ENCODE data around the gene AGMO. TPM values are rescaled to one million over a fixed set of nuclear protein-coding genes. Genes with fewer than 3 reads are reported as not detected.

AGMO gene
- total and polyA plus RNA-seq, 2 donors: 0.37 to 0.57 TPM

DNA sequence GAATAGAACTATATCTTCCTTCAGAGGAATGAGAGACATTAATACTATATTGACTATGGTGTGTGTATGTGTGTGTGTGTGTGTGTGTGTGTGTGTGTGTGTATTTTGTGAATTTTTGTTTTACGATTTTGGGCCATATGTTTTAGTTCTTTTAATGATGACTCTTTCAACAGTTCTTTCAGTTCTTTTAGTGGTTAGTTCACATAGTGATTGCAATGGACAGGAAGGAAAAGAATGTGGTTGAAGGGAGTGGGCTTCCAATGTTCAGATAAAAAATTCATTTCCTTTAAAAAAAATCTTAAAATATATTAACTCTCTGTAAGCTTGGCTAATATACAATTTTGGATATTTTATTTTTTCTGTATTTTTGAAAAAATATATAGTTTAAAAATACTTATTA is 343.6 kb downstream of the AGMO start:
- H3K36me3 ChIP-seq (ENCODE audit: control insufficient read depth in 2 of 2, insufficient read depth in 2 of 2, low read length in 1 of 2): no peaks in the 10 kb centered on the region
- no peak for DNase-seq (ENCODE audit: low read depth in 6 of 9, low spot score in 9 of 9)
- H3K4me3 ChIP-seq (ENCODE audit: low read length in 2 of 2): no peak overlapping the region
- no peak overlapping the region for H3K27ac ChIP-seq (ENCODE audit: low read depth in 1 of 2, low read length in 1 of 2)
- no peaks in the 10 kb centered on the region for H3K27me3 ChIP-seq (ENCODE audit: control insufficient read depth in 2 of 2, insufficient read depth in 1 of 2, low read length in 1 of 2)
- no peaks in the 10 kb centered on the region for H3K9me3 ChIP-seq (ENCODE audit: control insufficient read depth in 2 of 2, insufficient read depth in 1 of 2, low read length in 1 of 2)
- no peaks in the 10 kb centered on the region for H3K4me1 ChIP-seq (ENCODE audit: control insufficient read depth in 2 of 2, insufficient read depth in 2 of 2, low read length in 2 of 2)
- WGBS: 8% methylated on average over 1 of the region's 1 CpG

DNA sequence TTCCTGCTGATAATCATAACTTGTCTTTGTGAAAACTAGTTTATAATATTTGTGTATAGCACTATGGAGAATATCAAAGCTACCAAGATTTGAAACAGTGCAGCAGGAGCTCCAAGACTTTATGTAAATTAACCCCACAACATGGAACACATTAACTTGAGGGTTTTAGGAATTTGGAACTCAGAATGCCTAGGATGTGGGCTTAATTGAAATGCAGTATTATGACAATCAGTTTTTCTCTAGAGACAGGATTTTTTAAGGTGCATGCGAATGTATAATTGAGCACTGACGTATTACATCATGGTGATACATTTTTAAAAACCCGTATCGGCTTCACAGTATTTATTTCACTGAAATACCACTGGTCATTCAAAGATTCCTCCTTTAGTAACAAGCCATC is 346.2 kb downstream of the AGMO start:
- no peak for DNase-seq (ENCODE audit: low read depth in 6 of 9, low spot score in 9 of 9)
- H3K4me1 ChIP-seq (ENCODE audit: control insufficient read depth in 2 of 2, insufficient read depth in 2 of 2, low read length in 2 of 2): no peaks in the 10 kb centered on the region
- 97% methylated on average over 4 of the region's 4 CpGs for WGBS
- no peaks in the 10 kb centered on the region for H3K36me3 ChIP-seq (ENCODE audit: control insufficient read depth in 2 of 2, insufficient read depth in 2 of 2, low read length in 1 of 2)
- no peaks in the 10 kb centered on the region for H3K9me3 ChIP-seq (ENCODE audit: control insufficient read depth in 2 of 2, insufficient read depth in 1 of 2, low read length in 1 of 2)
- no peaks in the 10 kb centered on the region for H3K27me3 ChIP-seq (ENCODE audit: control insufficient read depth in 2 of 2, insufficient read depth in 1 of 2, low read length in 1 of 2)
- H3K27ac ChIP-seq (ENCODE audit: low read depth in 1 of 2, low read length in 1 of 2): no peak overlapping the region
- H3K4me3 ChIP-seq (ENCODE audit: low read length in 2 of 2): no peak overlapping the region

DNA sequence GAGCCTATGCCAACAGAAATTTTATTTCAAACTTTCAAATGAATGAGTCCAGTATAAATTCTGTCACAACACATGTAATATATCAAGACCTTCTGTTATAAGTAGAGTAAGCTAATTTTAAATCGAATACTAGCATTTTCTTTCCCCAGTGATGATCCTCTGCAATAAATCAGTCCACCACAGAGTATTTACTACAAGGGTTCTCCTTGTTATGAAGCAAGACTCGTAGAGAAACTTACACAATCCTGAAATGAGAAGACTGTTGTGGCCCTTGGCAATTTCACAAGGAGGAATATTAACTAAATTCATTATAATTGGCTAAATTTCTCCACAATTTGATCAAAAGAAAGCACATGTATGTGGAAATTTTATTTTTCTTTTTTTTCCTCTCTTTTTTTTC is 346.8 kb downstream of the AGMO start:
- no peak for DNase-seq (ENCODE audit: low read depth in 6 of 9, low spot score in 9 of 9)
- Histone ChIP-seq H3K27ac (ENCODE audit: low read depth in 1 of 2, low read length in 1 of 2) (no peak overlapping the region), H3K4me1 (ENCODE audit: control insufficient read depth in 2 of 2, insufficient read depth in 2 of 2, low read length in 2 of 2) (no peaks in the 10 kb centered on the region), H3K4me3 (ENCODE audit: low read length in 2 of 2) (no peak overlapping the region), H3K27me3 (ENCODE audit: control insufficient read depth in 2 of 2, insufficient read depth in 1 of 2, low read length in 1 of 2) (no peaks in the 10 kb centered on the region), H3K36me3 (ENCODE audit: control insufficient read depth in 2 of 2, insufficient read depth in 2 of 2, low read length in 1 of 2) (no peaks in the 10 kb centered on the region), H3K9me3 (ENCODE audit: control insufficient read depth in 2 of 2, insufficient read depth in 1 of 2, low read length in 1 of 2) (no peaks in the 10 kb centered on the region)
- 65% methylated on average over 2 of the region's 2 CpGs for WGBS

DNA sequence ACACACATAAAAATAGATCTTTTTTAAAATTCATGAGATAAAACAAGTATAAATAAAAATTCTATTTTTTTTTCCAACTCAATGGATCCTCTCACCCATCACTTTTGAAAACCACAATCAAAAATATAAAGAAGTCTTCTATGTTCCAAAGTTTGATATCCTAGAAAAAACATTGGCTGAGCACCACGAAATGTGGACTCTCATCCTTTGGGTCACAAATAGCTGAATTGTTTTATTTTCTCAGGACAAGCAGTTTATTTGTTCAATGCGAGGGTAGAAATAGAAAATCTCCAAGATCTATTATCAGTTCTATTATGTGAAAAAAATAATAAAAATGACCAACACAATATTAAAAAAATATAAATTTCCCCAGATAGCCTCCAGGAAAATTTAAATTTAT is 348.7 kb downstream of the AGMO start:
- DNase-seq (ENCODE audit: low read depth in 6 of 9, low spot score in 9 of 9): no peak
- 91% methylated on average over 2 of the region's 2 CpGs for WGBS
- H3K4me3 ChIP-seq (ENCODE audit: low read length in 2 of 2): no peak overlapping the region
- no peak overlapping the region for H3K27ac ChIP-seq (ENCODE audit: low read depth in 1 of 2, low read length in 1 of 2)
- H3K9me3 ChIP-seq (ENCODE audit: control insufficient read depth in 2 of 2, insufficient read depth in 1 of 2, low read length in 1 of 2): no peaks in the 10 kb centered on the region
- no peaks in the 10 kb centered on the region for H3K4me1 ChIP-seq (ENCODE audit: control insufficient read depth in 2 of 2, insufficient read depth in 2 of 2, low read length in 2 of 2)
- no peaks in the 10 kb centered on the region for H3K27me3 ChIP-seq (ENCODE audit: control insufficient read depth in 2 of 2, insufficient read depth in 1 of 2, low read length in 1 of 2)
- no peaks in the 10 kb centered on the region for H3K36me3 ChIP-seq (ENCODE audit: control insufficient read depth in 2 of 2, insufficient read depth in 2 of 2, low read length in 1 of 2)

DNA sequence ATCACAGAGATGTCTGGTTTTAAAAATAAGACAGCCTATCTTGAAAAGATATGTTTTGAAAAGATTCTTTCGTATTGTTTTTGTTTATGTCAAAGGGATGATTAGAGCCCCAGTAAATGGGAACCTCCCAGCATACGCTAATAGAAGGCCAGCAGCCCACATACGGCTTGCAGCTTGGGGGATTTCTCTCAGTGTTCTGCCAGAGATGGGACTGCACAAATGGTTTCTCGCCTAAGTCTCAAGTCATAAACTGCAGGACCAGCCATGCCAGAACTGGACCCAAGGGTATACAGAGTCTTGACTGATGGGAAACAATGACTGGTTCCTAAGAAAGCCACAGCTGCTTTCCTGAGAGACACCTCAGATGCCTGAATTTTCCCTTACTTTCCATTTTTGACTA is 352.4 kb downstream of the AGMO start:
- no peaks in the 10 kb centered on the region for H3K9me3 ChIP-seq (ENCODE audit: control insufficient read depth in 2 of 2, insufficient read depth in 1 of 2, low read length in 1 of 2)
- no peak overlapping the region for H3K27ac ChIP-seq (ENCODE audit: low read depth in 1 of 2, low read length in 1 of 2)
- no peak for DNase-seq (ENCODE audit: low read depth in 6 of 9, low spot score in 9 of 9)
- H3K27me3 ChIP-seq (ENCODE audit: control insufficient read depth in 2 of 2, insufficient read depth in 1 of 2, low read length in 1 of 2): no peaks in the 10 kb centered on the region
- WGBS: 95% methylated on average over 4 of the region's 4 CpGs
- no peaks in the 10 kb centered on the region for H3K36me3 ChIP-seq (ENCODE audit: control insufficient read depth in 2 of 2, insufficient read depth in 2 of 2, low read length in 1 of 2)
- H3K4me3 ChIP-seq (ENCODE audit: low read length in 2 of 2): no peak overlapping the region
- H3K4me1 ChIP-seq (ENCODE audit: control insufficient read depth in 2 of 2, insufficient read depth in 2 of 2, low read length in 2 of 2): no peaks in the 10 kb centered on the region

DNA sequence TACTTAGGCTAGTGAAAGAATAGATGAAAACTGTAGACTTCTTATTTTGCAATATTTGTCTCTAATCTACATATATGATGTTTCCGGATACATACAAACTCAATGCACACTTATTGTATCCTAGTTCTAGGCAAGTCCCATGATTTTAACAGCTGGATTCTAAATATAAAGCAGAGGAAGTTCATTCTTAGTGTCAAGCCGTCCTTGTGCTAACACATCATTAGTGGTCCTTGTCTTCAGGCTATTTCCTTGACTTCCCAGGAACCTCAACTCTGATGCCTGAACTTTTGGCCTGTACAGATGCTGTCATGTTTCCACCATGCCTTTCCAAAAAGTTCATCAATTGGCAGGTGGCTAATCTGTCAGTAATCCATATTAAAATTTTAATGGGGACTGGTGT is 357.4 kb downstream of the AGMO start:
- no peaks in the 10 kb centered on the region for H3K4me1 ChIP-seq (ENCODE audit: control insufficient read depth in 2 of 2, insufficient read depth in 2 of 2, low read length in 2 of 2)
- DNase-seq (ENCODE audit: low read depth in 6 of 9, low spot score in 9 of 9): no peak
- H3K4me3 ChIP-seq (ENCODE audit: low read length in 2 of 2): no peak overlapping the region
- H3K27ac ChIP-seq (ENCODE audit: low read depth in 1 of 2, low read length in 1 of 2): no peak overlapping the region
- whole genome bisulfite sequencing: 86% methylated on average over 2 of the region's 2 CpGs
- no peaks in the 10 kb centered on the region for H3K36me3 ChIP-seq (ENCODE audit: control insufficient read depth in 2 of 2, insufficient read depth in 2 of 2, low read length in 1 of 2)
- no peaks in the 10 kb centered on the region for H3K27me3 ChIP-seq (ENCODE audit: control insufficient read depth in 2 of 2, insufficient read depth in 1 of 2, low read length in 1 of 2)
- no peaks in the 10 kb centered on the region for H3K9me3 ChIP-seq (ENCODE audit: control insufficient read depth in 2 of 2, insufficient read depth in 1 of 2, low read length in 1 of 2)

DNA sequence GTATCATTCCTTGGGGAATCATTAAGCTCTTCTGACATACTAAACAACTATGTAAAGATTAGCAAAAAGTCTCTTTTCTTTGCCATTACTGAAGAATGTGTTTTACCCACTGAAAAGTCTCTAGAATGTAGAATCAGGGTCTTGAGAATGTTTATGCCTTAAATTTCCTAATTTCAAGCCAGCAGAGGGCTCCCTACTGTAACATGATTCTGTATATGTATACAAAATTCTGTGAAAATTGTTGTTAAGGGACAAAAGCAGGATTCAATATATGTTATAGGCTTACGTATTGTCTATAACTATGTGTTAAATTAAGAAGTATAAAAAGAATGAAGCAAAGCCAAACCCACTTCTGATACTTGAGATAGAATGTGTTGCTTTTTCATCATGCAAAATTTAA is 362.3 kb downstream of the AGMO start:
- no peak for DNase-seq (ENCODE audit: low read depth in 6 of 9, low spot score in 9 of 9)
- WGBS: 89% methylated on average over 1 of the region's 1 CpG
- Histone ChIP-seq H3K27me3 (ENCODE audit: control insufficient read depth in 2 of 2, insufficient read depth in 1 of 2, low read length in 1 of 2) (no peaks in the 10 kb centered on the region), H3K9me3 (ENCODE audit: control insufficient read depth in 2 of 2, insufficient read depth in 1 of 2, low read length in 1 of 2) (no peaks in the 10 kb centered on the region), H3K27ac (ENCODE audit: low read depth in 1 of 2, low read length in 1 of 2) (no peak overlapping the region), H3K4me3 (ENCODE audit: low read length in 2 of 2) (no peak overlapping the region), H3K4me1 (ENCODE audit: control insufficient read depth in 2 of 2, insufficient read depth in 2 of 2, low read length in 2 of 2) (no peaks in the 10 kb centered on the region), H3K36me3 (ENCODE audit: control insufficient read depth in 2 of 2, insufficient read depth in 2 of 2, low read length in 1 of 2) (no peaks in the 10 kb centered on the region)

DNA sequence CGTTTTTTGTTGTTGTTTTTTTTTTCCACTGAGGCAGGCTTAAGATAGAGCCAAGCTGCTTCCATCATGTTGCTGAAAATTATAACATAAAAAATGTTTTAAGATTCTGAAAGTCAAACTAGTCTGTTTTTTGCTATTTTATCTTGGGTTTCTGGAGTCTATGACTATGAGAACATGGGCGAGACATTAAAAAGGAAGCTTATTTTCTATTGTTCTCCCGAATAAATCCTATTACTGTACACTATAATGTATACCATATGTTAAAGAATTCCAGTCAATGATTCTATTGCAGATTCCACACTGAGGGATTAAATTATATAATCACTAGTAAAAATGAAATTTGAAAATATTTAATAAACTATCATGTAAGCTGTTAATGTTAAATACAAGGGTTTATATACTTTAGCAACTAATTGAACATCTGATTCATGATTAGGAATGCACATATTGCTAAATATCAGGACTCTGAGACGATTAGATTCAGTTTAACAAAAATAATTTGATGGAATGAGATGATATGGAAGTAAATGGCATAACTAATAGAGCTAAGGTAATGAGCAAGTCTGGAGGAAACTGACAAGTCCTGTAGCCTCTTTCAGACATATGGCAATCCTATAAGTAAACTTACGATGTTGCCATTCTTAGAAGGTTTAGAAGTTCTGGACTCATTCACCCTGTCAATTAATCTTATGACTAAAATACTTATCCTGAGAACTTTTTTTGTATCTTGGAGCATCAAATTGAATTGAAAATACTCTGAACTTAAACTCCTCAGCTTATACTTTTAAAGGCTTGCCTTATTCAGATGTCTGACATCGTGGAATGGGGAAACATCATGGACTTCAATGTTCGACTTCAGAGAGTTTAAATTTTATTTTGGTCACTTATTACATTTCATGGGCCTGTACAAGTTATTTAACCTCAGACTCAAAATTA is 364.5 kb downstream of the AGMO start:
- no peaks in the 10 kb centered on the region for H3K36me3 ChIP-seq (ENCODE audit: control insufficient read depth in 2 of 2, insufficient read depth in 2 of 2, low read length in 1 of 2)
- H3K4me1 ChIP-seq (ENCODE audit: control insufficient read depth in 2 of 2, insufficient read depth in 2 of 2, low read length in 2 of 2): no peaks in the 10 kb centered on the region
- no peaks in the 10 kb centered on the region for H3K27me3 ChIP-seq (ENCODE audit: control insufficient read depth in 2 of 2, insufficient read depth in 1 of 2, low read length in 1 of 2)
- no peak overlapping the region for H3K27ac ChIP-seq (ENCODE audit: low read depth in 1 of 2, low read length in 1 of 2)
- no peaks in the 10 kb centered on the region for H3K9me3 ChIP-seq (ENCODE audit: control insufficient read depth in 2 of 2, insufficient read depth in 1 of 2, low read length in 1 of 2)
- H3K4me3 ChIP-seq (ENCODE audit: low read length in 2 of 2): no peak overlapping the region
- no peak for DNase-seq (ENCODE audit: low read depth in 6 of 9, low spot score in 9 of 9)
- 89% methylated on average over 7 of the region's 7 CpGs for WGBS

DNA sequence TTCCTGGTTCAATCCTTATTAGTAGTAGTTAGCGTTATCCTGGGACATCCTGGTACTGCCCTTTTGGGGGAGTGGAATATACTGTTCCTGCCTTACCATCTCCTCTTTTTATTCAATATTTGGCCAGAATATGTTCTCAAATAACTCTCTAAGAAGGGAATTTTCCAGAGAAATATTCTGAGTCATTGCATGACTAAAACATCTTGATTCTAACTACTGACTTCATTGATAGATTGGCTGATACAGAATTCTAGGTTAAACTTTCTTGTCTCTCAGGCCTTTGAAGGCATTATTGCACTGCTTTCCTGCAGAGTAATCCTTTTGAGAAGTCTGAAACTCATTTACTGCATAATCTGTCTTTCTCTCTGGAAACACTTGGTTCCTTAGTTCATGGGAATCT is 383.8 kb downstream of the AGMO start:
- Histone ChIP-seq H3K9me3 (ENCODE audit: control insufficient read depth in 2 of 2, insufficient read depth in 1 of 2, low read length in 1 of 2) (no peaks in the 10 kb centered on the region), H3K27me3 (ENCODE audit: control insufficient read depth in 2 of 2, insufficient read depth in 1 of 2, low read length in 1 of 2) (no peaks in the 10 kb centered on the region), H3K27ac (ENCODE audit: low read depth in 1 of 2, low read length in 1 of 2) (no peak overlapping the region), H3K36me3 (ENCODE audit: control insufficient read depth in 2 of 2, insufficient read depth in 2 of 2, low read length in 1 of 2) (no peaks in the 10 kb centered on the region), H3K4me1 (ENCODE audit: control insufficient read depth in 2 of 2, insufficient read depth in 2 of 2, low read length in 2 of 2) (no peaks in the 10 kb centered on the region), H3K4me3 (ENCODE audit: low read length in 2 of 2) (no peak overlapping the region)
- DNase-seq (ENCODE audit: low read depth in 6 of 9, low spot score in 9 of 9): no peak
- 99% methylated on average over 1 of the region's 1 CpG for WGBS

Measured in thymus (tissue), 11 donors.